OCI-LY7 (cell line): ENCODE results near the gene DGKE. TPM values are rescaled to one million over a fixed set of nuclear protein-coding genes. Genes with fewer than 3 reads are reported as not detected.

Experiments
- BruUV-seq: library from RNA; stranded (reverse); fragments of 400-500 nt; replicated peaks from 2 replicates; lab custom pipeline; 2021; lab: Mats Ljungman, UMichigan
- CTCF ChIA-PET: fragments of 300-600 bp; sonication (Branson Sonifier 250); formaldehyde crosslinking; loops from one replicate; lab custom pipeline; 2022; ENCODE audit warnings: antibody characterized with exemption; ENCODE audit not compliant: unreplicated experiment; lab: Charles Lee
- POLR2A ChIA-PET: fragments of 300-600 bp; sonication (Branson Sonifier 250); formaldehyde crosslinking; loops from one replicate; lab custom pipeline; 2022; ENCODE audit warnings: antibody characterized with exemption; lab: Charles Lee
- DNase-seq: peaks from one replicate; pipeline ENCODE4 v3.0.0-alpha.2; 2015; ENCODE audit warnings: low spot score
- H2AFZ ChIP-seq: fragments of 200-600 bp; sonication (generic), shearing (Covaris generic); 2 replicates; pipeline ENCODE4 v1.6.1; 2014; ENCODE audit warnings: mild to moderate bottlenecking, antibody characterized with exemption, low read length, moderate library complexity
- H3K27ac ChIP-seq: fragments of 200-600 bp; sonication (generic); 2 replicates; pipeline ENCODE4 v1.5.1; 2014; ENCODE audit warnings: mixed run types, low read depth, mild to moderate bottlenecking, moderate library complexity, low read length, inconsistent platforms; ENCODE audit not compliant: poor library complexity, severe bottlenecking
- H3K36me3 ChIP-seq: fragments of 200-600 bp; sonication (generic); 2 replicates; pipeline ENCODE4 v1.6.1; 2014; ENCODE audit warnings: mild to moderate bottlenecking, antibody characterized with exemption, low read length, moderate library complexity, mixed read lengths; ENCODE audit not compliant: insufficient read depth
- H3K4me1 ChIP-seq: fragments of 200-600 bp; sonication (generic); 2 replicates; pipeline ENCODE4 v1.5.1; 2014; ENCODE audit warnings: mild to moderate bottlenecking, low read length; ENCODE audit not compliant: insufficient read depth, poor library complexity, severe bottlenecking
- H3K4me2 ChIP-seq: fragments of 200-600 bp; sonication (generic); 2 replicates; pipeline ENCODE4 v1.6.1; 2014; ENCODE audit warnings: mild to moderate bottlenecking, low read length
- H3K4me3 ChIP-seq: fragments of 200-600 bp; sonication (generic); 2 replicates; pipeline ENCODE4 v1.5.1; 2014; ENCODE audit warnings: mild to moderate bottlenecking, low read depth, low read length; ENCODE audit not compliant: poor library complexity, severe bottlenecking
- H3K79me2 ChIP-seq: fragments of 200-600 bp; sonication (generic); 2 replicates; pipeline ENCODE4 v1.6.1; 2016; ENCODE audit warnings: low read depth, mild to moderate bottlenecking, low read length, moderate library complexity, mixed read lengths; ENCODE audit not compliant: insufficient read depth
- H3K9me2 ChIP-seq: fragments of 200-600 bp; sonication (generic); 2 replicates; pipeline ENCODE4 v1.6.1; 2016; ENCODE audit warnings: mild to moderate bottlenecking, low read length, mixed read lengths; ENCODE audit not compliant: insufficient read depth
- H3K9me3 ChIP-seq: fragments of 200-600 bp; sonication (generic); 2 replicates; pipeline ENCODE4 v1.6.1; 2014; ENCODE audit warnings: mild to moderate bottlenecking, mixed run types, low read length, mixed read lengths
- H4K20me1 ChIP-seq: fragments of 200-600 bp; sonication (generic); 2 replicates; pipeline ENCODE4 v1.6.1; 2014; ENCODE audit warnings: mild to moderate bottlenecking, antibody characterized with exemption, low read length, moderate library complexity, mixed read lengths; ENCODE audit not compliant: insufficient read depth
- EZH2phosphoT487 ChIP-seq: fragments of 200-600 bp; sonication (generic); IDR thresholded peaks from 2 replicates; pipeline ENCODE4 v1.6.1; 2018; ENCODE audit warnings: low read depth, borderline replicate concordance, mild to moderate bottlenecking, mixed run types, antibody characterized with exemption, low read length, moderate library complexity, mixed read lengths
- intact Hi-C: fragments of 100-400 bp; cut with micrococcal nuclease; formaldehyde crosslinking; loops from one replicate; pipeline ENCODE4 v1.10.0; 2022; ENCODE audit not compliant: unreplicated experiment
- total RNA-seq, 2 experiments: library from RNA; depleted of rRNA in 1 of 2; stranded (reverse); fragments of >200 nt in 1 of 2; shearing (Covaris generic) in 1 of 2; gene quantifications; 2 replicates each; pipeline ENCODE4 v1.2.3, GENCODE V29; 2014 to 2022
- TF ChIP-seq, protein P1 (sequence below): fragments of 200-600 bp; sonication (generic); conservative IDR thresholded peaks from 2 replicates; pipeline ENCODE4 v1.5.1; 2014; ENCODE audit warnings: mild to moderate bottlenecking, antibody characterized with exemption, low read length, moderate library complexity, mixed read lengths

Gene DGKE
- total RNA-seq, 2 experiments from 2014 or later = 8.6 to 21.4 TPM

DNA sequence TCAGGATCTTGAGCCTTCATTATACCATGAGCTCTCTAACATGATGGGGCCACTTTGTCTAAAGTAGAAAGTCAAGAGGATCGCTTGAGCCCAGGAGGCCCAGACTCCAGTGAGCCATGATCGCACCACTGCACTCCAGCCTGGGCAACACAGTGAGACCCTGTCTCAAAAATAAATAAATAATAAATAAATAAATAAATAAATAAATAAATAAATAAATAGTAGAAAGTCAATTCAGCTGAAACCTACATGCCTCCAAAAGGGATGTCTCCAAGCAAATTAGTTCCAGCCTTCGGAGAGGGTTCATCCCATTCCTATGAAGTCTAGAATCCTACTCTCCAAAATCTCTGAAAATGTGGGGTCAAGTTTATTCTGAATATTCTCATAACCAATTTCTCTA lies 26.2 kb upstream of the DGKE start:
- ChIA-PET POLR2A (no interaction called here), CTCF (no interaction called here)
- Histone ChIP-seq H3K4me2 (no peak overlapping the region), H3K4me1 (no peaks in the 10 kb centered on the region), H3K4me3 (no peak overlapping the region), H2AFZ (no peak overlapping the region), H3K79me2 (no peaks in the 10 kb centered on the region), H4K20me1 (no peaks in the 10 kb centered on the region), H3K9me2 (0 out of 2 replicates have a peak, but pooled peaks cover 3% of the 10 kb centered on the region), H3K27ac (no peak overlapping the region), H3K9me3 (no peaks in the 10 kb centered on the region), H3K36me3 (no peaks in the 10 kb centered on the region)
- DNase-seq = no peak
- intact Hi-C loops = no loop called here
- no peak for TF ChIP-seq EZH2phosphoT487
- TF ChIP-seq, protein P1, sequence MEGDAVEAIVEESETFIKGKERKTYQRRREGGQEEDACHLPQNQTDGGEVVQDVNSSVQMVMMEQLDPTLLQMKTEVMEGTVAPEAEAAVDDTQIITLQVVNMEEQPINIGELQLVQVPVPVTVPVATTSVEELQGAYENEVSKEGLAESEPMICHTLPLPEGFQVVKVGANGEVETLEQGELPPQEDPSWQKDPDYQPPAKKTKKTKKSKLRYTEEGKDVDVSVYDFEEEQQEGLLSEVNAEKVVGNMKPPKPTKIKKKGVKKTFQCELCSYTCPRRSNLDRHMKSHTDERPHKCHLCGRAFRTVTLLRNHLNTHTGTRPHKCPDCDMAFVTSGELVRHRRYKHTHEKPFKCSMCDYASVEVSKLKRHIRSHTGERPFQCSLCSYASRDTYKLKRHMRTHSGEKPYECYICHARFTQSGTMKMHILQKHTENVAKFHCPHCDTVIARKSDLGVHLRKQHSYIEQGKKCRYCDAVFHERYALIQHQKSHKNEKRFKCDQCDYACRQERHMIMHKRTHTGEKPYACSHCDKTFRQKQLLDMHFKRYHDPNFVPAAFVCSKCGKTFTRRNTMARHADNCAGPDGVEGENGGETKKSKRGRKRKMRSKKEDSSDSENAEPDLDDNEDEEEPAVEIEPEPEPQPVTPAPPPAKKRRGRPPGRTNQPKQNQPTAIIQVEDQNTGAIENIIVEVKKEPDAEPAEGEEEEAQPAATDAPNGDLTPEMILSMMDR = no peak
- no TSS peak for BruUV-seq

DNA sequence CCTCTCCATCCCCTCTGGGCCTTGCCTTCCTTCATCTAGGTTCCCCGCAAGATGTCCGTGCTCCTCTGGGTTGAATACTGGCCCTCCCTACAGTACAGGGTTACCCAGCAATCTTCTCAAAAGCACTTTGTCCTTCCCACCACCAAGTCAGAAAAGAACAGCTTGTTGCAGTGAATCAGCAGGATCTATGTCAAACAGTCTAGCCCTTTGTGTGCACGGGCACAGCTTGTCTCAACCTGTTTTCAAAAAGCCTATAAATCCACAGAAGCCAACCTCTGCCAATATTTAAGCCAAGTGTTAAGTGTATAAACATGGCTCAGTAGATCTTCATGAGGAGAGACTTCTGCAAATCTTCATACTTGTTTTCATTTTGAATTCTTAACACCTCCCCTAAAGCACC lies 25.4 kb upstream of the DGKE start:
- no peak for DNase-seq
- 0 out of 2 replicates have a peak, but pooled peaks cover 3% of the 10 kb centered on the region for H3K9me2 ChIP-seq
- no peaks in the 10 kb centered on the region for H4K20me1 ChIP-seq
- H2AFZ ChIP-seq = no peak overlapping the region
- no TSS peak for BruUV-seq
- H3K9me3 ChIP-seq = no peaks in the 10 kb centered on the region
- no peak overlapping the region for H3K4me3 ChIP-seq
- no peaks in the 10 kb centered on the region for H3K79me2 ChIP-seq
- H3K4me1 ChIP-seq = no peaks in the 10 kb centered on the region
- CTCF ChIA-PET = no interaction called here
- no peak overlapping the region for H3K4me2 ChIP-seq
- H3K36me3 ChIP-seq = no peaks in the 10 kb centered on the region
- intact Hi-C loops = no loop called here
- H3K27ac ChIP-seq = no peak overlapping the region
- TF ChIP-seq, protein P1 = no peak
- no peak for TF ChIP-seq EZH2phosphoT487
- POLR2A ChIA-PET = no interaction called here

DNA sequence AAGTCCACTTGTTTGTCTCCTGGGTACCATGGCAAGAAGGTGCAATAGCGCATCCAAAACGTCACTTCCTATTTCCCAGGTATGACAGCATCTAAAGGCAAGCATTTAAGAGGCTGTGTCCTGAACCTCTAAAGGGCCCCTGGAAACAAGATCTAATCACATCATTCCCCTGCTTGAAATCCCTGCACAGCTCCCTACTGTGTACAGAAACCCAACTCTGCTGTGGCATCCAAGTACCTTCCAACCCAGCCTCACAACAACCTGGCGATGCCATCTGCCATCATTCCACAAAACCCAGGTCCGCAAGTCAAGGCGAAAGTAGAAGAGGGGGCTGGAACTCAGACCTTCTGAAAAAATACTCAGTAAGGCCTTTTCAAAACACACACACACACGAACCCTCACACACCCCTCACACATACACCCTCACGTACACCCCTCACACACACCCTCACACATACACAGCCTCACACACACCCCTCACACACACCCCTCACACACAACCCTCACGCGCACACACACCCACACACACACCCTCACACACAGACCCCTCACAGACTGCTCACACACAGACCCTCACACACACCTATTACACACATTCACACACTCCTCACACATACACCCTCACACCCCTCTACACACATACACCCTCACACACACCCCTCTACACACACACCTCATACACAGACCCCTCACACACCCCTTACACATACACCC lies 24.7 kb upstream of the DGKE start:
- no peaks in the 10 kb centered on the region for H3K79me2 ChIP-seq
- no peak overlapping the region for H3K4me3 ChIP-seq
- intact Hi-C loops = no loop called here
- no peak overlapping the region for H2AFZ ChIP-seq
- DNase-seq = no peak
- ChIA-PET POLR2A (no interaction called here), CTCF (no interaction called here)
- no peak for TF ChIP-seq EZH2phosphoT487
- TF ChIP-seq, protein P1 = no peak
- no peaks in the 10 kb centered on the region for H3K9me3 ChIP-seq
- H3K27ac ChIP-seq = no peak overlapping the region
- H3K4me1 ChIP-seq = no peaks in the 10 kb centered on the region
- no TSS peak for BruUV-seq
- H3K9me2 ChIP-seq = no peaks in the 10 kb centered on the region
- no peaks in the 10 kb centered on the region for H4K20me1 ChIP-seq
- H3K36me3 ChIP-seq = no peaks in the 10 kb centered on the region
- no peak overlapping the region for H3K4me2 ChIP-seq
